Upper lobe of left lung (tissue), 4 donors: Measurements from ENCODE around the gene B4GALT1.

Source experiments
- EP300 ChIP-seq, 4 donors: sonication (generic); formaldehyde crosslinking; IDR thresholded peaks; one replicate each; pipeline ENCODE4 v1.5.1; 2017; ENCODE audit warnings: antibody characterized with exemption in 4 of 4, control low read depth in 2 of 4
- POLR2A ChIP-seq, 4 donors: fragments of 450-650 bp; IDR thresholded peaks; one replicate each; pipeline ENCODE4 v1.5.1; 2016 to 2017; ENCODE audit warnings: antibody characterized with exemption in 4 of 4, mild to moderate bottlenecking in 2 of 4
- POLR2AphosphoS5 ChIP-seq, 2 donors: sonication (generic); formaldehyde crosslinking; IDR thresholded peaks; one replicate each; pipeline ENCODE4 v1.5.1; 2017; ENCODE audit warnings: antibody characterized with exemption in 2 of 2
- TF ChIP-seq, protein P1 (sequence below), 6 experiments: fragments of 450-650 bp in 4 of 6; fragments of 200-600 bp in 2 of 6; sonication (generic) in 2 of 6; IDR thresholded peaks; one replicate each; pipeline ENCODE4 v1.5.1; 2016 to 2019; ENCODE audit warnings: antibody characterized with exemption in 6 of 6

DNA sequence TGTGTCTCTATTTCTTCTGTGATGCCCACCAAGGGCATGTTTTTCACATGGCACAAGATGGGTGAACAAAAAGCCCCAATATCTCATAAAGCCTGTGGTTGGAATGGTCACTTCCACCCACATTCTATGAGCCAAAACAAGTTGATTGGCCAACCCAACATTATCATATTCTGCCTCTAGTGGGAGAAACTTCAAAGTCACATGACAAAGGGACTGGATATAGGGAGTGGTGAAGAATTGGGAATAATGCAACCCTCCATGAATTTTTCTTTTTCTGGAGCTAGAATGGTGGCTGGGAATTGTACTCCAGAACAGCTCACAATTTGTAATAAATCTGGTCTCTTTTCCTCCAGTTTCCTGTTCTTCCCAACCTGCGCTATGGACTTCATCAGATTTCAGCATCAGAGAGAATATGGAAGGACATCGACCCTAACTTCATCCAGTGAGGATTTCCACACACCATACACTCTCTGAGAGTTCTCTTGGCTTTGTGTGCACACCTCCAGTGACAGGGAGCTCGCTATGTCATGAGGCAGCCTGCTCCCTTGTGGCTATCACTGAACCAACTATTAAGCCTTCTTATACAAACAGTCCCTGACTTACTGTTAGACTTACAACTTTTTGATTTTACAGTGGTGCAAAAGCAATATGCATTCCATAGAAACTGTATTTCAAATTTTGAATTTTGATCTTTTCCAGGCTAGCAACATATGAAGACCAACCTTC, 12.0 kb upstream of the B4GALT1 start:
- TF ChIP-seq, protein P1, sequence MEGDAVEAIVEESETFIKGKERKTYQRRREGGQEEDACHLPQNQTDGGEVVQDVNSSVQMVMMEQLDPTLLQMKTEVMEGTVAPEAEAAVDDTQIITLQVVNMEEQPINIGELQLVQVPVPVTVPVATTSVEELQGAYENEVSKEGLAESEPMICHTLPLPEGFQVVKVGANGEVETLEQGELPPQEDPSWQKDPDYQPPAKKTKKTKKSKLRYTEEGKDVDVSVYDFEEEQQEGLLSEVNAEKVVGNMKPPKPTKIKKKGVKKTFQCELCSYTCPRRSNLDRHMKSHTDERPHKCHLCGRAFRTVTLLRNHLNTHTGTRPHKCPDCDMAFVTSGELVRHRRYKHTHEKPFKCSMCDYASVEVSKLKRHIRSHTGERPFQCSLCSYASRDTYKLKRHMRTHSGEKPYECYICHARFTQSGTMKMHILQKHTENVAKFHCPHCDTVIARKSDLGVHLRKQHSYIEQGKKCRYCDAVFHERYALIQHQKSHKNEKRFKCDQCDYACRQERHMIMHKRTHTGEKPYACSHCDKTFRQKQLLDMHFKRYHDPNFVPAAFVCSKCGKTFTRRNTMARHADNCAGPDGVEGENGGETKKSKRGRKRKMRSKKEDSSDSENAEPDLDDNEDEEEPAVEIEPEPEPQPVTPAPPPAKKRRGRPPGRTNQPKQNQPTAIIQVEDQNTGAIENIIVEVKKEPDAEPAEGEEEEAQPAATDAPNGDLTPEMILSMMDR (IDR thresholded peaks at IDR 0.05), result no peak
- TF ChIP-seq POLR2AphosphoS5 (IDR thresholded peaks at IDR 0.05) (no peak), EP300 (IDR thresholded peaks at IDR 0.05) (no peak), POLR2A (IDR thresholded peaks at IDR 0.05) (no peak)
